Activated CD4-positive, CD25-positive, alpha-beta regulatory T cell treated with anti-CD3 and anti-CD28 coated beads, Interleukin-2, amount 50 U/mL, for 72 hours (primary cell): ENCODE results near the gene PDCD1LG2.
"Not testable (repeated sequence)": the region's sequence is repeated elsewhere in the genome, so short reads cannot be mapped to it uniquely, and the experiment has no call there.

Experiments used
- DNase-seq: peaks from one replicate; pipeline ENCODE4 v3.0.0; 2021

The PDCD1LG2 gene

GRCh38 chr9:5569891-5570290, 59.6 kb downstream of the PDCD1LG2 start:
- no peak for DNase-seq

GRCh38 chr9:5571629-5572232, 61.4 kb downstream of the PDCD1LG2 start:
- DNase-seq, result no peak

GRCh38 chr9:5574097-5574496, 63.8 kb downstream of the PDCD1LG2 start:
- DNase-seq, result no peak

- no peak for DNase-seq
Observed at GRCh38 chr9:5575000-5575399, 64.7 kb downstream of the PDCD1LG2 start.

- no peak for DNase-seq
Observed at GRCh38 chr9:5577225-5577624, 66.9 kb downstream of the PDCD1LG2 start.

- no peak for DNase-seq
Observed at GRCh38 chr9:5578018-5578697, 67.8 kb downstream of the PDCD1LG2 start.

DNA sequence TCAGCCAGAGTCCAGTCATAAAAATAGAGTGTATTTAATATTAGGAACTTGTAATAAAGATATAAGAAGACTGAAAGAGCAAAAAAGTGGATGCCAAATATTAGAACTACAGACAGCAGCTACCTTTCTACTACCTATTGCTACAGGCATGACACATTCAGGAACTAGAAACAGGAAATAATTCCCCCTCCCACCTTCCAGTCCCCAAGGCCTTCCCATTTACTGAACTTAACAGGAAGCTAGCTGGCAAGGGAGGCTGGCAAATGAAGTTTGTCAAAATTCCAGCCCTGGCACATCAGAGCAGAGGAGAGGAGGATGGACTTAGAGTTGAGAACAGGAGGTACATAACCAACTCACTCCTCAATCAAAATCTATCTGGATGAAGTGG, 68.4 kb downstream of the PDCD1LG2 start:
- no peak for DNase-seq

DNA sequence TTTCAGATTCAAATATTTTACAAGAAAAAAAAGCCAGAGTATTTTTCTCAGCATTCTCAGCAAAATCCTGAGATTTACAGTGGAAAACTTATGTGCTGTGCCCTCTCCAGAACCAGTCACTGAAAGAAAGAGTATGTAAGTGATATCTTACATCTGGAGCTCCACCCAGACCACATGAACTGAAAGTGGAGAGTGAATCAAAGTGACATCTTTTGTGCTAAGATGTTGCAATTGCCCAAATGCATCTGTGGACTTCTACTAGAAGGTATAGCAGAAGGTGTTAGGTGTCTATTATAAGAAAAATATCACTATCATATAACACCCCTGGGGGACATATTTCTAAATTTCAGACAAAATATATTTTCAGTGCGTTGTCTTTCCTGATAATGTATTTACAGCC, 69.5 kb downstream of the PDCD1LG2 start:
- DNase-seq, result no peak

DNA sequence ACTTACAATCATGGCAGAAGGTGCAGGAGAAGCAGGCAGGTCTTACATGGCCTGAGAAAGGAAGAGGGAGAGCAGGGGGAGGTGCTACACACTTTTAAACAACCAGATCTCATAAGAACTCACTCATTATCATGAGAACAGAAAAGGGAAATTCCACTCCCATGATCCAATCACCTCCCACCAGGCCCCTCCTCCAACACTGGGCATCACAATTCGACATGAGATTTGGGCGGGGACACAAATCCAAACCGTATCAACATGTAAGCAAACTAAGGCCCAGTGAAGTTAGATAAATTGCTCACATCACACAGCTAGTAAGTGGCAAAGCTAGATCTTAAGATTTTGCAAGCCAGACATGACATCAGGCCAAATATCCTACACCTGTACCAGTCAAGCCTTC, 70.3 kb downstream of the PDCD1LG2 start:
- no peak for DNase-seq

DNA sequence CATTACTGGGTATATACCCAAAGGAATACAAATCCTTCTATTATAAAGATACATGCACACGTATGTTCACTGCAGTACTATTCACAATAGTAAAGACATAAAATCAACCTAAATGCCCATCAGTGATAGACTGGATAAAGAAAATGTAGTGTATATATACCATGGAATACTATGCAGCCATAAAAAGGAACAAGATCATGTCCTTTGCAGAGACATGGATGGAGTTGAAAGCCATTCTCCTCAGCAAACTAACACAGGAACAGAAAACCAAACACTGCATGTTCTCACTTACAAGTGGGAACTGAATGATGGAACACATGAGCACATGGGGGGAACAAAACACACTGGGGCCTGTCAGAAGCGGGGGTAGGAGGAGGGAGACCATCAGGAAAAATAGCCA, 71.4 kb downstream of the PDCD1LG2 start:
- DNase-seq, result not testable (repeated sequence)

GRCh38 chr9:5582835-5583195, 72.5 kb downstream of the PDCD1LG2 start:
- no peak for DNase-seq

DNA sequence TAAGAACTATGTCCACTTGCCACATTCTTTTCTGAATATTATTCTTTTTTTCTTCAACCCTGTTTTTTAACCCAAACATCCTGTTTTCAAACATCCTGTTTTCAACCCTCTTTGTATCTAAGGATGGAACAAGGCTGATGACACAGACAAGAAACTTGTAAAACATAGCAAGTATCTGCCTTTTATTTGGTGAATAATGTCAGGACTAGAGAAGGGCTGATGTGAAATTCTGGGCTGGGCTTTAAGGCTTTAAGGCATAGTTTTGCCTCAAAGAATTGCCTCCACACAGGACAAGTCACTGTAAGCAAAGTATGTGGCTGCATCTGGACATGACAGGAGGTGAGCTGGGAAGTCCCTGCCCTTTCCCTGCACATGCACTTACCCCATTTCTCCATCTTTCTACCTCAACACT, 76.1 kb downstream of the PDCD1LG2 start:
- DNase-seq, result no peak

DNA sequence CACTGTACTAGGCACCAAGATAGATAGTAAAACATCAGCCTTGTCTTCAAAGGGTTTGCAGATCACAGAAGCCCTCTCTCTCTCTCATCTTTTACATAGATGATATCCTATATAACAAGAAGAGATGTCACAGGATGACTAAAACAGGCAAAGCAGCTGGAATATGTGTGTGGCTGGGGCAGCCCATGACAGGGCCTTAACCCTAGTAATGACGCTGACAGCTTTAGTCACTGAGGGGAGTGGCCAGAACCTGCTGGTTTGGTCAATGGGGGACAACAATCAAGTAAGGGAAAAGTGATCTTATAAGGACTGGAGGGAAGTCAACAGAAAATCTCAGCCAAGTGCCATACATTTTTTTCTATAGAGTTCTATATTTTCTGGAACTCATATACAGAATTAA, 76.7 kb downstream of the PDCD1LG2 start:
- no peak for DNase-seq

GRCh38 chr9:5592231-5592630, 81.9 kb downstream of the PDCD1LG2 start:
- no peak for DNase-seq

GRCh38 chr9:5592904-5593303, 82.6 kb downstream of the PDCD1LG2 start:
- DNase-seq, result no peak

- no peak for DNase-seq
Observed at GRCh38 chr9:5593904-5594303, 83.6 kb downstream of the PDCD1LG2 start.

DNA sequence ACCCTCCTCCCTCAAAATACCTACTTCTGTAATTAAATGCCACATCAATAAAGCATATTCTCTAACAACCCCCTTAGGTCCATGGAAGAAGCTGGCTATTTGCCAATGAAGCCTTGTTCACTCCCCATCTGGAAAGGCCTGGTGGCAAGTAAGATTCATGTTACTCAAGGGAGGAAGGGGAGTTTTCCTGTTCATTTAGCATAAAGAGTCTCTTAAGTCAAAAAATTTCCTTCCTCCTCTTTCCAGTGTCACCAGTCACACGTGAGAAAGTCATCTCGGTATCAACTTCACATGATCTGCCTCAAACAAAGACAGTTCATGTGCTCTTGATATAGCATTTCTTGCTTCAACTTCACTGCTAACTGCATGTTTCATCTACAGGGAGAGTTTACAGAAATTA, 85.8 kb downstream of the PDCD1LG2 start:
- DNase-seq, result no peak

GRCh38 chr9:5608298-5609225, 98.2 kb downstream of the PDCD1LG2 start:
- no peak for DNase-seq

- no peak for DNase-seq
Observed at GRCh38 chr9:5609226-5609596, 98.9 kb downstream of the PDCD1LG2 start.

DNA sequence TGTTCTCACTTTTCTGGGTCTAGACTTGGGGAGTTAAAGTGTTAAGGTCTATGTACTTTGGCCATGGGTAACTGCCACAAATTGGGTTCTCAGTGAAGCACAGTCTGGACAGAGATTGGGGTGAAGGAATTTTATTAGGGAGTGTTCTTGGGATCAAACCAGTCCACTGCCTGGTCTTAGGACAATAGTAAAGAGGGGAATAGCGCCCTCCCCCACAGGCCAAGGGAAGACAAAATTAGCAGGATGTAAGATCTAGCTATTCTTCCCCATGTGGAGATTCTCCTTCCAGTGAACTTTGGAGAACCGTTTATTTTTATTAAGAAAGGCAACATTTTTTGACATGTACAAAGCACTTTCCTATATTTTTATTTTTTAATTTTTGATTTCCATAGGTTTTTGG, 100.2 kb downstream of the PDCD1LG2 start:
- no peak for DNase-seq

DNA sequence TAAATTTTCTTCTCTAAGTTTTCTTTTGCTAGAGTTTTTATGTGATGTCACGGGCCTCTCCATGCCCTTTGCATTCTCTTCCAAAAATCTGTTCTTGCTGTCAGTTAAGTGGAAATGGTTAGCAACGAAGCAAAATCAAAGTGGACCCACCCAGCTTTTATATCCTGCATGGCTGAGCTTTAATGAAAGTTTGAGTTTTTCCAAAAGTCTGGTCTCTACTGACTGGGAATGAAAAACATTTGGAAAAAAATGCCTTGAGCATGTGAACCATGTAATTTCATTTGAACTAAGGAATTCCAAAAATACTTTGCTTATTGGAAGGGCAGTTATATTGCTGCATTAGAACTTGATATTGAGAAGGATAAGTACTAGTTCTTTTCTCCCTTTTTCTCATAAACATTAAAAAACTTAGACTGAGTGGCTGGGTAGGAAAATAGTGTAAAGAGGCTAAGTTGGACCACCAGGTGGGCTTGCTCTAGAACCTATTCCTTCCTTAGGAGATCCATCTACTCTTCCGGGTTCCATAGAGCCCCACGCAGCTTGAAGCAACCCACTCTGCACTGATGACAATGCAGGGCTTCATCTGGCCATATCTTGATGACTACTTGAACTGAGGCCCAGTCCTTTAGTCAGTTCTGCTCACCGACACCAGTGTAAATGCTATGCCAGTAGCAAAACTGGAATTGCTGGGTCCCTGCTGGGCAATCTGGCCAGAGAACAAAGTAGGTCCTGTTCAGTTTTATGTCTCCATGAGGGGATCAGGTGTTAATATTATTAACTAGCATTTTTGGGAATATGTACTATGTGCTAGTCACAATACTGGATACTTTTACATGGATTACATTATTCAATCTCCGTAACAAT, 101.2 kb downstream of the PDCD1LG2 start:
- DNase-seq, result no peak

DNA sequence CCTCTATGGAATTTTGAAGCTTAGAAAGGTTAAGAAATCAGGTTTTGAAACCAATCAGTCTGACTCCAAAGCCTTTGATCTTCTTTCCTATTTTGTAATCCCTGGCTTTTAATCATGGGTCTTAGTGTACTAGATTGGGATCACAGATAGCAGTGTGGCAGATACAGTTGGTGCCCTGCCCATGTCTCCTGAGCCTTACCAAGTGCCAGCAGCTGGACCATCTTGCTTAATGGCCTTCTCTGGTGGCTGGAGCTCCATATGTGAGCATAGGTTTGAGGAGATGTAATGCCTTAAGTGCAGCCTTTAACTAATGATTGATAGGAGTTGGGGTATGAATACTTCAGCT, 101.8 kb downstream of the PDCD1LG2 start:
- no peak for DNase-seq

- no peak for DNase-seq
Observed at GRCh38 chr9:5614192-5614591, 103.9 kb downstream of the PDCD1LG2 start.
